Osteocyte (in vitro differentiated cells): ENCODE data around the gene HBA1. TPM values are rescaled to one million over a fixed set of nuclear protein-coding genes. Genes with fewer than 3 reads are reported as not detected.
A peak's percentile ranks its signal among the peaks of the same experiment; 100 is the strongest.
"Not testable (repeated sequence)": the region's sequence is repeated elsewhere in the genome, so short reads cannot be mapped to it uniquely, and the experiment has no call there.

Source experiments
- DNase-seq: peaks from one replicate; pipeline ENCODE4 v3.0.0; 2021; ENCODE audit warnings: mixed read lengths; ENCODE audit not compliant: unreplicated experiment; ENCODE audit errors: extremely low spot score
- H3K27ac Mint-ChIP-seq: one replicate; pipeline ENCODE4 v1.8.0; 2021; ENCODE audit warnings: mild to moderate bottlenecking, mixed read lengths; ENCODE audit not compliant: unreplicated experiment
- H3K27me3 Mint-ChIP-seq: one replicate; pipeline ENCODE4 v1.8.0; 2021; ENCODE audit warnings: mixed read lengths; ENCODE audit not compliant: unreplicated experiment
- H3K36me3 Mint-ChIP-seq: one replicate; pipeline ENCODE4 v1.8.0; 2021; ENCODE audit warnings: mixed read lengths; ENCODE audit not compliant: unreplicated experiment
- H3K4me1 Mint-ChIP-seq: one replicate; pipeline ENCODE4 v1.8.0; 2021; ENCODE audit warnings: mixed read lengths; ENCODE audit not compliant: unreplicated experiment
- H3K4me3 Mint-ChIP-seq: one replicate; pipeline ENCODE4 v1.8.0; 2021; ENCODE audit warnings: mild to moderate bottlenecking, moderate library complexity, mixed read lengths; ENCODE audit not compliant: unreplicated experiment
- H3K9me3 Mint-ChIP-seq: one replicate; pipeline ENCODE4 v1.8.0; 2021; ENCODE audit warnings: mixed read lengths; ENCODE audit not compliant: unreplicated experiment
- CTCF ChIP-seq: fragments of 200-600 bp; sonication (generic); IDR thresholded peaks from 2 replicates; pipeline ENCODE4 v1.5.0; 2021; ENCODE audit warnings: antibody characterized with exemption, mild to moderate bottlenecking, moderate library complexity
- total RNA-seq: library from RNA; stranded (reverse); gene quantifications from 2 replicates; pipeline ENCODE4 v1.2.1, GENCODE V29; 2021

The HBA1 gene
- total RNA-seq, 1 donor from 2014 or later = not detected

GRCh38 chr16:144797-145252 lies 31.7 kb upstream of the HBA1 start:
- no peak for DNase-seq
- peaks cover 7% of the 10 kb centered on the region for H3K27me3 Mint-ChIP-seq
- TF ChIP-seq CTCF = no peak
- H3K27ac Mint-ChIP-seq = no peak overlapping the region
- H3K36me3 Mint-ChIP-seq = no peaks in the 10 kb centered on the region
- H3K4me1 Mint-ChIP-seq = peaks cover 16% of the 10 kb centered on the region
- no peak overlapping the region for H3K4me3 Mint-ChIP-seq
- no peaks in the 10 kb centered on the region for H3K9me3 Mint-ChIP-seq

GRCh38 chr16:146646-147045 lies 29.8 kb upstream of the HBA1 start:
- Mint-ChIP-seq H3K27ac (no peak overlapping the region), H3K4me1 (peaks cover 16% of the 10 kb centered on the region), H3K9me3 (no peaks in the 10 kb centered on the region), H3K36me3 (no peaks in the 10 kb centered on the region), H3K4me3 (no peak overlapping the region), H3K27me3 (peaks cover 10% of the 10 kb centered on the region)
- TF ChIP-seq CTCF = no peak
- DNase-seq = no peak

- no peak for DNase-seq
- peaks cover 7% of the 10 kb centered on the region for H3K27me3 Mint-ChIP-seq
- TF ChIP-seq CTCF = no peak
- H3K27ac Mint-ChIP-seq = peak overlapping the region; percentile 0
- no peaks in the 10 kb centered on the region for H3K36me3 Mint-ChIP-seq
- peaks cover 16% of the 10 kb centered on the region for H3K4me1 Mint-ChIP-seq
- no peaks in the 10 kb centered on the region for H3K9me3 Mint-ChIP-seq
- H3K4me3 Mint-ChIP-seq = no peak overlapping the region
Measured at GRCh38 chr16:149024-149660, 27.3 kb upstream of the HBA1 start.

GRCh38 chr16:152141-153128 lies 24.0 kb upstream of the HBA1 start, which contains the start of gene HBZ:
Gene HBZ, plus strand, starts transcription at chr16:152644. Its CDS starts 266 bp downstream, at chr16:152910.
- H3K4me3 Mint-ChIP-seq = no peak within 1 kb of the TSS
- H3K27me3 Mint-ChIP-seq = peaks cover 10% of the 10 kb centered on the region
- no peaks in the 10 kb centered on the region for H3K9me3 Mint-ChIP-seq

GRCh38 chr16:153129-153521 lies 23.4 kb upstream of the HBA1 start:
- Mint-ChIP-seq H3K27me3 (peaks cover 17% of the 10 kb centered on the region), H3K4me1 (peaks cover 21% of the 10 kb centered on the region)
- H3K9me3 Mint-ChIP-seq, H3K4me3 Mint-ChIP-seq, DNase-seq, H3K36me3 Mint-ChIP-seq, H3K27ac Mint-ChIP-seq: not testable (repeated sequence)

More at GRCh38 chr16:152141-153128, 24.0 kb upstream of the HBA1 start, which contains the start of gene HBZ:
- no peak for DNase-seq
- no peaks in the 10 kb centered on the region for H3K36me3 Mint-ChIP-seq
- H3K4me1 Mint-ChIP-seq = peaks cover 21% of the 10 kb centered on the region
- no peak within 1 kb of the TSS for H3K27ac Mint-ChIP-seq
- TF ChIP-seq CTCF = no peak

GRCh38 chr16:153550-154216 lies 22.8 kb upstream of the HBA1 start:
- not testable (repeated sequence) for H3K36me3 Mint-ChIP-seq, H3K27ac Mint-ChIP-seq, H3K4me3 Mint-ChIP-seq, DNase-seq, H3K9me3 Mint-ChIP-seq
- peaks cover 20% of the 10 kb centered on the region for H3K27me3 Mint-ChIP-seq
- peaks cover 16% of the 10 kb centered on the region for H3K4me1 Mint-ChIP-seq
